HG03159 (cell line): Measurements from ENCODE around the gene CPNE8.

Experiments used
- ATAC-seq: cut with Tn5 transposase; IDR thresholded peaks from one replicate; pipeline ENCODE4 v1.9.1; 2021; ENCODE audit warnings: mild to moderate bottlenecking, moderate library complexity; ENCODE audit not compliant: unreplicated experiment

CPNE8 gene

DNA sequence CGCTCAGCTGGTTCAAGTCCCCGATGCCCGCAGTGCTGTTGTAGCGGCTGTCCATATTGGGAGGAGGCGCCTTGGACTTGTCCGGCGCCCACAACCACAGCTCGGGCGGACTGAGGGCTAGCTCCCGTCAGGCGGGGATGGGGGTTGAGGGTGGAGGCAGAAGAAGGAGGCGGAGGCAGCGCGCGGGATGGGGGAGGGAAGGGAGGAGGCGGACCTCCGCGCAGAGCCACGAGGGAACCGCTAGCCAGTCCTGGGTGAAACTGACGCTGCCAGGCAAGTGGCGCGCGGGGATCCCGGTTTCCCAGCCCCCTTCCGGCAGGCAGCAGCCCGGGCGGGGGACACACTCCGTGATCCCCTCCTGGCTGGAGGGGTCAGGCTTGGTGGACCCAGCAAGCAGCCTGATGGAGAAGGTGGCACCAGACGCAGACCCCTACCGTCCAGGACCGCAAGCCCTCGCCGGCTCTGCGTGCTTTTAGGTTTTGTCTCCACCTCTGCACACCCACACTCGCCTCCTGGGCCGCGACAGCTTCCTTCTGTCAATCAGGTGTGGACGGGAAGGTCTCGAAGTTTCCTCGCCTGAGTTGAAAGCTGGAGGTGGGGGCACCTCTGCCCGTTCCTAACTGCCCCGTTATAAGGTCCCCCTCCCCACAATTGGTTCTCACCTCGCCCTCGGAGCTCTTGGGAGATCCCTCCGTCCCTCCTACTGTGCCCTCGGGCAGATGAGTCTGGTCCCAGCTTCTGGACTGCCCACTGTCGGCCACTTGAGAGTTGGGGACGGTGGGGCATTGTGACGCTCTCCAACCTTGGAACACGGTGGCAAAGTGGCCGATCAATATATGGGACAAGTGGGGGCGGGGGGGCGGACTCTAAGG lies at the start of gene CPNE8:
TSS of gene CPNE8 (minus strand) at position 112 of the 872 bp plus-strand sequence. CDS start at position 55, 57 bp downstream.
- peak; percentile 57 for ATAC-seq

DNA sequence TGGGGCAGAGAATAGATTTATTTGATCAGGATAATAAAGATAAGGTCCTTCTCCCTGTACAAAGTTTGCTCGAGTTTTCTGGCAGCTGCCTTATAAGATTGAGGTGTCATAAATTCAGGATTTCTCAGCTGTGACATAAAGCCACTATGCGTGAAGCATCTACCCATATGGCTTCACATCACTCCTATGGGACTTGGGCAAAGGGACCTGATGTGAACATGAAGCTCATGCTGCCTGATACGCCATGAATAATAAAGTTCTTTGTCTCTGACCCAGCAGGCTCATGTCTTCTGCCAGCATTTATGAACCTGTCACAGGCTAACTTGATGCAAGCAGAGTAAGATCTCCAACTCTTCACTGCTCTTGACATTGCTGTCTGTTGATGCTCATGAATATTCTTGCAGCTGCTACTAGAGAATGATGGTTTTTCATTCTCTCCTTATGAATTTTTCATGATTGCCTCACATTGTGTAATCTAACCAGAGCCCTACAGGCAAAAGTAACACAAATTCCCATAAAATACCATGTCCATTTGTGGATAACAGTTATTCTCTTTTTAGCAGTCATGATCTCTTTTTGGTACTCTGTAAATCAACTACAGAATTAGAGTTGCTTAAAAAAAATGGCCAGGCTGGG lies 49.0 kb upstream of the CPNE8 start:
- ATAC-seq: no peak

DNA sequence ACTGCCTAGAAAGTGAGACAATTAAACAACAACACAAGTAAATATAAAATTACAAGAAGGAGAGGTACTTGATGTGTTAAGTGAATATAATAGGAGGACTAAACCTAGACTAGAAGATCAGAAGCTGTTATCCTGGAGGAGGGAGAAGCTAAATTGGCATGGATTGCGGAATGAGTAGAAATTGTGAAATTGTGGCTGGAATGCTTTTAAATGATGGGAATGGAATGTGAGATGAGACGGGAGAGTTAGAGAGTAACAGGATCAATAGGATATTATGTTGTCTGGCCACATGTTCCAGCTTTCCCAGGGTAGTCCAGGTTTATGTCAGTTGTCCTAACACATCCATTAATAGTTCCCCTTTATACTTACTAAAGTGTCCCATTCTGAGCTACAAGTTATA lies 44.0 kb upstream of the CPNE8 start:
- ATAC-seq: no peak

DNA sequence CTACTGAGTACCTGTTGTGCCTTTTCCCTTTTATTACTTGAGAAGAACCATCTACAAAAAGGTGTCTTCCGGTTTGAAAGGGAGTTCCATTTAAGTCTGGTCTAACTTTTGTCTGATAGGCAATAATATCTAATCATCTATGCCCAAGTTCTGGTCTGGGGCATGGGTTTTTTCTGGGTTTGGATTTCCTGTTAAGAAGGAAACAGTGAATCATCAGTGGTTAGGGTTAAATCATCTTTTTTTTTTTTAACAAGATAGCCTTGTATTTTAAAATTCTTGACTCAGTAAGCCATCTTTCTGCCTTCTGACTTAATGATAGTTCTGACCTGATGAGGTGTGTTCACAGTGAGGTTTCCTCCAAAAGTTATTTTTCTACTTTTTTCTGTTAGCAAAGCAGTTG lies 29.3 kb upstream of the CPNE8 start:
- ATAC-seq: no peak

DNA sequence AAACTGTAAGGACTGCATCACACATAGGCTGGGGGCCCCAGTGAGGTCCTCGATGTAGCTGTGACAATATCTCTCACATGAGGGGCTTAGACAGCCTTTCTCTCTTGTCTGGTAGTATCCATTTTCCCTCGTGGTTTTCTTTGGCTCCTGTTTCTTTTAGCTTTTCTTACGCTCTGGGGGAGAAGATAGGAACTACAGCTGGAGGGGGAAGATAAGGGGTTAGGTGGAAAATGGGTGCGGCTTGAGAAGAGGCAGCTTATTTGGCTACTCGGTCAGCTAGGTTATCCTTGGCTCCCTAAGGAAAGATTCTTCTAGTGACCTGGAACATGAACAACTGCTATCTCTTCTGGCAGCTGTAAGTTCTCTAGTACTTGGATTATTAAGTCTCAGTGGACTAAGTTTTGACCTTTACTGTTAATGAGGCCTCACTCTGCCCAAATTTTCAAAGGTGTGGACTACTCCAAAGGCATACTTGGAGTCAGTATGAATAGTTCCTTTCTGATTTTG lies 28.7 kb upstream of the CPNE8 start:
- ATAC-seq: no peak

DNA sequence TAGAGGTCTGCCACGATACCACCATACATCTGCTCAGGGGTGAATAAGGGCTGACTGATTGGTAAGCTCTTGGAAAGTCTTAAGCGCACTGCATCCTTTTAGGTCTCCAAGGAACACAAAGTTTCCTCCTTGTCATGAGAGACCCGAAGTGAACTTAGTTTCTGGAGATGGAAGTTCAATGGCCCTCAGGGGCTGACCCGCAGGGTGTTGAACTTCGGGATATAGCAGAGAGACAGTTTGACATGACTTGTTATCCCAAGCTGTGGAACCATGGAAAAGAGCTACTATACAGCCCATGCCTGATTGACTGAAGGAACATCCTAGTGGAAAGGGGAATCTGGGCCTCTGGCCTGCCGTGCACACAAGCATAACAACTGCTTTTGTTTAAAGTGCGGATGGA lies 26.9 kb upstream of the CPNE8 start:
- ATAC-seq: no peak

DNA sequence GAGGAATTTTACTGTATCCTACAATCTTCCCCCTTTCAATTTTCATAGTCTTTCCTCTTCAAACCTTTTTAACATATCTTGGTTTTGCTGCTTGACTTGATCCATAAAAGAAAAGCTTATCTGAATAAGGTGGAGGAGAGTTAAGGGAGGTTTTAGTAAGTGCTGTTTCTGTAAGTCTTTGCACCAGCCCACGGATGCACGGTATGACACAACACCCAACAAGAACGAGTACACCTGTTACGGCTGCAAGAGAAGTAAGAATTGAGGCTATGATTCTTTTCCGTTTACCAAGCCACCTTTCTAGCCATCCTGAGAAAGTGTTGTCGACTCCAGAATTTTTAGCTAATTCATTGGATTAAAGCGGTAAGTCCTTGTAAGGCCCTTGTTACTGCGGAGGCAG lies 26.1 kb upstream of the CPNE8 start:
- ATAC-seq: no peak

DNA sequence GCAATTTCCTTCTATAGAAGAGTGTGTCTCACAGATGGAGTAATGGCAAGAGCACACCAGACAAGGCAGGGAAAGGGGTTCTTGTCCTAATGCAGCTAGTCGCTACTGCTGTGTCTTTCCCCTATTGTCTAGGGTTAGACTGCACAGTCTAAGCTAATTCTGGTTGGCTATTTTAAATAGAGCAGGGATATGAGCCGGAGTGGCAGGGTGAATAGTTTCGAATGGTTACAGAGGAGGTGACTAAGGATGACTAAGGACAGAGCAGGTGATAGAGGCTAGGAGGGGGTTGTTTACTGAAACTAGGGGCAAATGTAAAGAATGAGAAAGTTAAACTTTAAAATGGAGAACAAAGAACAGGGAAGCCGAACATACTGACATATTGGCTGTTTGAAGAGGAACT lies 25.6 kb upstream of the CPNE8 start:
- ATAC-seq: no peak

DNA sequence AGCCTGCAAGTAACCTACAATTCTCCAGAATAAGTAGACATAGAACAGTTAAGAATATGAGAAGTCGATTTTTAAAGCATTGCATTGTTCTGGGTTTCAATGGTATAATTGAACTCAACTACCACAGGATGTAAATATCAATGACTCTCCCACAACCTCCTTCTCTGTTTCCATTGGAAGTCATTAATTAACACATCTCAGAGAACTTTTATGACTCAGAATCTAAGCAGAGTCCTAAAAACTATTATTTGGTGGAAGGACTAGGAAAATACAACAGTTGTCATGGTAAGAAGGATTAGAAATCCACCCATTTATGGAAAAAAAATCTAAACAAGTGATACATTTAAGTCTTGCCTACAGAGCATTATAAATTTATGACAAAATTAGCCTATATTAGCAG lies 21.1 kb upstream of the CPNE8 start:
- no peak for ATAC-seq

DNA sequence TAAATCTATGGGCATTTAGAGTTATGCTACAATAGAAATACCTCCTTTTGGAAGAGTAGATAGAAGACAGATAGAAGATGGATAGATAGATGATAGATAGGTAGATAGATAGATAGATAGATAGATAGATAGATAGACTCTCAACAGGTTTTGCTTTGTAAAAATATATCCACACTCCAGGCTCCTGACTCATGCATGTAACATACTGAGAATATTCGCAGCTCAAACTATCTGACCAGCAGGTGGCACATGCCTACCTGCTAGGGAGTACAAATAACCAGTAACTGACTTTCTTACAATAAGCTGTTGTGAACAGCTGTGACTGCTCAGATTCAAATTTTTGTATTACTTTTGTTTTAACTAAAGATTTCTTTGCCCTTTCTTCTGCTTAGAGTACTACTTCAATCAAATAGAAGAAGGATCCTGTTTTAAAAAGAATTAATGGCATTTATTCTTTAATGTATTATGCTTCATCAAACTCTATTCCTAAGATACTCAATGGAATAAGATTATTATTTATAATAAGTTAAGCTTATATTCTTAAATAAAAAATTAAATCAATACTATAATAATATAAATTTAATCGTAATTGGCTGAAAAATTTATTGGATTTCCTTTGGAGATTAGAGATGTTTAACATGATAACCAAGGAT lies 15.8 kb upstream of the CPNE8 start:
- peak; percentile 98 for ATAC-seq

DNA sequence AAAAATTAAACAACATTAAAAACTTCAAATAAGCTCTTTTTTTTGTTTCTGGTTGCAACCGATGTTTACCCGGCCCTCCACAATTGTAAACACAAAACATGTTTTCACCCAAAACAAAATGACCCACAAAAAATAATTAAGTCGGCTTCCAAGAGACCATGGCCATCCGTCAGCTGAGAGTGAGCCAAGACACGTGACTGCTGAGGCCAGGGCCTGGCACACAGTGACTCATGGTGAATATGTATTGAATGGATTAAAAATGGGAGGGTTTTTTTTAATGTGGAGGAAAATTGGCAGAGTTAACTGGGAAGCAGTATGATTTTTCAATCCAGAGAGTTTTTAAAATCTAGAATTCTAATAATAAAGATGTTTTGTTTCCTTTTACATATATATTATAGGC lies 13.8 kb upstream of the CPNE8 start:
- no peak for ATAC-seq

DNA sequence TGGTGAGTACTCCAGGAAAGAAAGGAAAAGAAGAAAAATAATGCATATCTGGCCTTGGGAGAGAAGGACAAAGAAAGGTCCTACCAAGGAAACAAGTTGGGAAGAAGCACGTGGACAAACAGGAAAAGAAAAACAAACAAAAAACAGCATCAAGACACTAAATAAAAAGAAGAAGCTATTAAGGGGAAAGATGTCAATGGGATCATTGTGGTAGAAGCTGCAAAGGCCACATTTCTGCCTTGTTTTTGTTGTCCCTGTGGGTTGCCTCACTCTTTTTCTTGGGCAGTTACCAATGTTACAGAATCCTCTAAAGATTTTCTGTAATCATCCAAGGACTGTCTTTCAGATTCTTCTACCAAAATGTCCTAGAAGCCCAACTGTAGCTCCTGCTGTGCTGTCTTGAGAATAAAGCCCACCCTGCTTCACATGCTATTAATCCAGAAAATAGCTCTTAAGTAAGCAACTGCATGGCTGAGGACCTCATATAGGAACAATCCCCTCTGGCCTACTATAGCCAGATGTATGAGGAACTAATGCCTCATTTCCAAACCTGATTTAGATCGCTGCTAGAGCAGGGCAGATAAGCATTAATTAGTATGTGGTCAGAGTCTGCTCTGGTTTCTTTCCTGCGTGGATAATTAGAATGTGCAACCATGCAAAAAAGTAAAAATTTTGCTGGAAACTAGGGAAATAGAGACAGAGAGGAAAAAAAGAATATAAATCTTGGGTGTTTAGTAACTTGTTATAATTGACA lies 10.2 kb upstream of the CPNE8 start:
- ATAC-seq: no peak

DNA sequence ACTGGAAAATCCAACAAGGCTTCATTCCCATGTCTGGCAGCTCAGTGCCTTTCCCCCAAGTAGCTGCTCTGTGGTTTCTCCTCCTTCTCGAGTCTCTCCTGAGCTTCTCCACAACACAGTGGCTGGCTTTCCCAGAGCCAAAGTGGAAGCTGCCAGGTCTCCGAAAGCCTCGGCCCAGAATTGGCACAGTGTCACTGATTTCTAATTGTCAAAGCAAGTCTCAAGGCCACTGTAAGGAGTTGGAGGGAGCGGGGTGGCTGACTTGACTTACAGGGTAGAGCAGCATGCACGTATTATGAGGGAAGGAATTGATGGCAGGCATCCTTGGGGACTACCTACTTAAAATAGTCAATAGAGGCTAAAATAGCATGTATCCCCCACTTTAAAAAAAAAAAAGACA lies 6.7 kb upstream of the CPNE8 start:
- no peak for ATAC-seq

DNA sequence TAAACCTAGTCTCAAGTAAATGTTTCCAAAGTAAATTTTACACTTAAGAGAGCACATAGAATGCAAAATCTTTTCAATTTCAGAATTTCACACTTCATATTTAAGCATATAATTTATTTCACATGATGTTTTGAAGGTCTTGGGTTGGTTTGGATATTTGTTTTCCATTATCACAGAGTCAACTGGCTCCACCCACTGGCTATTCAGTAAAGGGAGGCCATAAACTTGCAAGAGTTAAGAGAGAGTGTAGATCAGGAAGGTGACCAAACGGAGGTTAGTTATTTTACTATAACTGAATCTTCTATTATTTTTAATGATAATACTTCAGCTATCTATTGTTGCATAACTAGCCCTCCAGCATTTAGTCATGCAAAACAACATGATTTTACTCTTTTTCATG lies 6.2 kb upstream of the CPNE8 start:
- ATAC-seq: no peak

DNA sequence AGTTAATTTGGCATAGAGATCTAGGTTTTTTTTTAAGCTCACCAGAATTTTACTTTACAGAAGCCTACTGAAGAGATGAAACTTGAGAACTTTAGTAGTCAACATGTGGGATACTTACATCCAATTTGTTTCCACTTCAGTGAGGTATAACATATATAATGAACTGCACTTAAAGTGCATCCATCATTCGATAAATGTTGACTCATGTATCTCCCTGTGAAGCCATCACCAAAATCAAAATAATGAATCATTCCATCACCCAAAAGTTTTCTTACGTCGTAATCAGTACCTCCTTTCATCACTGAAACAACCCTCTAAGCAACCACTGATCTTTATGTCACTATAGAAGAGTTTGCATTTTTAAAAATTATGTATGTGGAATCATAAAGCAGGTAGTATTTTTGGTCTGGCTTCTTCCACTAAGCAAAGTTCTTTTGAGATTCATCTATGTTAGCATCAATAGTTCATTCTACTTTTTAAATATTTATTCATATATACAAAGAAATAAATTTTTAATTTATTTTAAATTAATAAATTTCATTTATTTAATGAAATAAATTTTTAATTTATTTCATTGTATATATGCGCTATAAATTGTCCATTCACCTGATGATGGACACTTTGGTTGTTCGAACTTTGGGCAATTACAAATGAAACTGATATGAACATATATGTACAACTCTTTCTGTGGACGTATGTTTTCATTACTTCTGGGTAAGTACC lies 2.0 kb upstream of the CPNE8 start:
- no peak for ATAC-seq

DNA sequence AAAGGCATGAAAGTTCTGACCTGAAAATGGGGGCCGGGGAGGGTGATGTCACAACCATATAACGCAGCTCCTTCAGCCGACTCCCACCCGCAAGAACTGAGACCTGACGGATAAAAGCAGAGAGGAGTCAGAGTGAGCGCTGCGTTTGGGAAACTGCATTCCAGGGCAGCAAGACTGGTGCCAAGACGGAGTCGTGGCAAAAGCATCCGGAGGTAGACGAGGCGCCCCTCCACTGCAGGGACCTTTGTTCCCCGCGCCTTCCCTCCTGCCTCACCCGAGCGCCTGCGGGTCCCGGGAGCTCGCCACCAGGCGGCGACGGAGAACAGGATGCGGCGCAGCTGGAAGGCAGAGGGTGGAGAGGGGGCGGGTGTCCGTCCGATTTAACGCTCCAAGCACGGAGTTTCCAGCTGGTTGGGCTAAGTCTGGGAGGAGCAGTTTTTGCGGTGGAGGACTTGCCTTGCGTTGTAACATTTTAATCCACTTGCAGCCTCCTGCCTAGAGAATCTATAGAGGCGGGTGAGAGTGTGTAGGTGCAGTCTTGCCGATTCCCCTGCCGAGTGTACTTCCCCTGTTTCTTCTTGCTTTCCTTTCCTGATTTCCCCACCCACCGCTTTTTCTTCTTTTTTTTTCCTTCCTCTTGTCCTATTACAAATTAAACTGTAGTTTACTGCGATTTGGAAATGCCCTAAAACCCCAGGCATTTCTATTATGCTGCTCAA lies 1.2 kb upstream of the CPNE8 start:
- ATAC-seq: peak; percentile 51

DNA sequence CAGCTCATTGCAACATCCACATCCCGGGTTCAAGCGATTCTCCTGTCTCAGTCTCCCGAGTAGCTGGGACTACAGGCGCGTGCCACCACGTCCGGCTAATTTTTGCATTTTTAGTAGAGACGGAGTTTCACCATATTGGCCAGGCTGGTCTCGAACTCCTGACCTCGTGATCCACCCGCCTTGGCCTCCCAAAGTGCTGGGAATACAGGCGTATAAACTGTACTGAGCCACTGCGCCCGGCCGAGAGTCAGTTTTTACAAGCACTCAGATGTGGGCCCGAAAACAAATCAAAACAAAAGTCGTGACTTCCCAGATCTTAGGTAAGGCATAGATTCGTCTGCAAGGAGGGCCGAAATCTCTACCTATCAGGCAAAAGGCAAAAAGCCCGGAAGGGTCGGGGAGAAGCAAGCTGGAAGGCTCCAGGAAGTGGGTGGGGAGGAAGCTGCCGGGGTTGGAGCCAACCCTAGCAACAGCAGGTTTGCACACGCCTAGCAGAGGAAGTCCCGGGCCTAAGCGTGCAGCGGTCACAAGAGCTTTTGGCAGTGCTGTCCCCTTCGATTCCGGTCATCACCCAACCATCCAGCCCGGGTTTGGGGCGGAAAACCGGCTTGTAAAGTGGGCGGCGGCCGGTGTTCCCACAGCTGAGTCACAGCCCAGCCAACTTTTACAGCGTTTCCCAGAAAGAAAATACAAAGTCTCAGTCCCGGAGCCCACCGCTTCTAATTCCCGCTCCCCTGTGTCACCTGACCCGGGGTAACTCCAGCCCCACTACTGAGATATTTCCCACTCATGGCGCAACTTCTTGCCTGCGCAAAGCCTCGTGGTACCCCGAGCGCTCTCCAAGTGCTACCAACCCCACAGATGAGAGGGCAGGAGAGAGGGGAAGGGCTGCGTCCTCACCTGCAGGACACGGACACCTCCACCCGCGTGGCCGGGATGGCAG lies 583 bp downstream of the CPNE8 start:
- peak; percentile 71 for ATAC-seq

DNA sequence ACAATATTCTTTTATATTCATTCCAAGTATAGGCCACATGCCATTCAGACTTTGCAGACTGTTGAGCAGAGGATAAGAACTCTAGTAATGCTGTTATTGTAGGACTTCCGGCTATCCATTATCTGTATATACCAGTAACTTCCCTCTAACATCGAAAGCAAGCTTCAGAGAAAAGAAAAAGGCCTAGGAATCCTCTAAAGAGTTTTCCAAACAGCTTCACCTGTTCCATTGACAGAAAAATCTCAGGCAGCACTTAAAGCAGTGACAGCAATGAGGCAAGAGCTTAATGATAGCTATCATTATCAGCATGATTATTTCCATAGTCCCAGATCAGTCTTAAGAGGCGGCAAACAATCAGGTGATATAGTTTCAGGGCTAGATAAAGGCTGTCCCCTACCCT lies 1.8 kb downstream of the CPNE8 start:
- no peak for ATAC-seq
